DLD1 (cell line): Measurements from ENCODE around the gene OLFM3.

Experiments
- in situ Hi-C: cut with HindIII; loops from 2 replicates; pipeline ENCODE4 v1.10.0; 2017; ENCODE audit warnings: low sequenced_read_pairs

The OLFM3 gene

GRCh38 chr1:101996825-101997465, at the start of gene OLFM3:
Gene OLFM3 (minus strand): TSS chr1:101996926.
- in situ Hi-C loops, result no loop called here

- in situ Hi-C loops, result no loop called here
Measured at GRCh38 chr1:102045752-102046151, 49.0 kb upstream of the OLFM3 start.

GRCh38 chr1:102032534-102032933, 35.8 kb upstream of the OLFM3 start:
- in situ Hi-C loops, result no loop called here

- in situ Hi-C loops, result no loop called here
Measured at GRCh38 chr1:102019530-102019929, 22.8 kb upstream of the OLFM3 start.

GRCh38 chr1:102015728-102016127, 19.0 kb upstream of the OLFM3 start:
- in situ Hi-C loops, result no loop called here

- in situ Hi-C loops, result no loop called here
Measured at GRCh38 chr1:102002057-102002456, 5.3 kb upstream of the OLFM3 start.

GRCh38 chr1:101995984-101996745, 561 bp downstream of the OLFM3 start:
- in situ Hi-C loops, result no loop called here

- in situ Hi-C loops, result loop anchor here (5.0 kb wide), 1 partner anchor 59 kb away; no protein-coding TSS in a partner anchor
Measured at GRCh38 chr1:101993710-101994109, 3.0 kb downstream of the OLFM3 start.

- in situ Hi-C loops, result loop anchor here (5.0 kb wide), 1 partner anchor 59 kb away; no protein-coding TSS in a partner anchor
Measured at GRCh38 chr1:101992821-101993575, 3.7 kb downstream of the OLFM3 start.

GRCh38 chr1:101980974-101981373, 15.8 kb downstream of the OLFM3 start:
- in situ Hi-C loops, result no loop called here

- in situ Hi-C loops, result no loop called here
Measured at GRCh38 chr1:101977266-101977665, 19.5 kb downstream of the OLFM3 start.

- in situ Hi-C loops, result no loop called here
Measured at GRCh38 chr1:101976161-101976560, 20.6 kb downstream of the OLFM3 start.

- in situ Hi-C loops, result no loop called here
Measured at GRCh38 chr1:101975371-101975770, 21.4 kb downstream of the OLFM3 start.

- in situ Hi-C loops, result no loop called here
Measured at GRCh38 chr1:101974599-101975274, 22.0 kb downstream of the OLFM3 start.

- in situ Hi-C loops, result no loop called here
Measured at GRCh38 chr1:101971304-101971703, 25.4 kb downstream of the OLFM3 start.

GRCh38 chr1:101967871-101968270, 28.9 kb downstream of the OLFM3 start:
- in situ Hi-C loops, result no loop called here

GRCh38 chr1:101965341-101965740, 31.4 kb downstream of the OLFM3 start:
- in situ Hi-C loops, result no loop called here

- in situ Hi-C loops, result no loop called here
Measured at GRCh38 chr1:101964708-101965107, 32.0 kb downstream of the OLFM3 start.

GRCh38 chr1:101960142-101960541, 36.6 kb downstream of the OLFM3 start:
- in situ Hi-C loops, result no loop called here

- in situ Hi-C loops, result no loop called here
Measured at GRCh38 chr1:101959456-101959855, 37.3 kb downstream of the OLFM3 start.

GRCh38 chr1:101957771-101958170, 39.0 kb downstream of the OLFM3 start:
- in situ Hi-C loops, result no loop called here
